Germinal center (tissue), 1 donor: Measurements from ENCODE around the gene HNRNPUL1.
A peak's percentile ranks its signal among the peaks of the same experiment; 100 is the strongest.
"Not testable (repeated sequence)": the region's sequence is repeated elsewhere in the genome, so short reads cannot be mapped to it uniquely, and the experiment has no call there.

Experiments used
- DNase-seq: peaks from one replicate; pipeline ENCODE4 v3.0.0; 2012; ENCODE audit warnings: mixed read lengths, low spot score

The HNRNPUL1 gene

DNA sequence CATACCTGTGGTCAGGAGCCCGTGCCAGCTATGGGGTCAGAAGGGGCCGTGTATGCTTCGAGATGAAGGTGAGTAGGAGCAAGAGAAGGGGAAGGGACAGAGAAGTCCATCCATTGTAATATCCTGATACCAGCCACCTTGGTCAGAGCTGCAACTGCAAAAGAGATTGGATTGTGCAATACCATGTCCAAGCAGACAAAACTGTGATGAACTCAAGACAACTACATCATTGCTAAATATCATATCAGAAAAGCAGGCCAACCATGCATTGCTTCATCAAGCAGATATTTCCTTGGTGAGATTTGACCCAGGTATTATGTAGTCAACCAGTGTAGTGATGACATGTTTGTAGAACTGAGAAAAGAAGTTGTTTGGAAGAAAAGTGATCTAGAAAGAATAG, 12.1 kb downstream of the HNRNPUL1 start:
- no peak for DNase-seq

DNA sequence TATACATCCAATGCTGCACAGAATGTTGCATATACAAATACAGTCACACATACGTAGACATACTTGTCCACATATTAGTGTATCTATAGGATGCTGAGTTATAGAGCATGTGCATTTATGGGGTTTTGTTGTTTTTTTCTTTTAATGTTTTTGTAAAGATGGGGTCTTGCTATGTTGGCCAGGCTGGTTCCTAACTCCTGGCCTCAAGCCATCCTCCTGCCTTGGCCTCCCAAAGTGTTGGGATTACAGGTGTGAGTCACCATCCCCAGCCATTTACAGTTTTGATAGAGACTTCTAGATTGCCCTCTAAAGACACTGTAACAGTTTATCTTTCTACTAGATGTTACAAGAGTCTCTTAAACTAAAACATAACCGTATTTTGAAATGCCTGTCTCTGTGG, 14.3 kb downstream of the HNRNPUL1 start:
- DNase-seq: no peak

DNA sequence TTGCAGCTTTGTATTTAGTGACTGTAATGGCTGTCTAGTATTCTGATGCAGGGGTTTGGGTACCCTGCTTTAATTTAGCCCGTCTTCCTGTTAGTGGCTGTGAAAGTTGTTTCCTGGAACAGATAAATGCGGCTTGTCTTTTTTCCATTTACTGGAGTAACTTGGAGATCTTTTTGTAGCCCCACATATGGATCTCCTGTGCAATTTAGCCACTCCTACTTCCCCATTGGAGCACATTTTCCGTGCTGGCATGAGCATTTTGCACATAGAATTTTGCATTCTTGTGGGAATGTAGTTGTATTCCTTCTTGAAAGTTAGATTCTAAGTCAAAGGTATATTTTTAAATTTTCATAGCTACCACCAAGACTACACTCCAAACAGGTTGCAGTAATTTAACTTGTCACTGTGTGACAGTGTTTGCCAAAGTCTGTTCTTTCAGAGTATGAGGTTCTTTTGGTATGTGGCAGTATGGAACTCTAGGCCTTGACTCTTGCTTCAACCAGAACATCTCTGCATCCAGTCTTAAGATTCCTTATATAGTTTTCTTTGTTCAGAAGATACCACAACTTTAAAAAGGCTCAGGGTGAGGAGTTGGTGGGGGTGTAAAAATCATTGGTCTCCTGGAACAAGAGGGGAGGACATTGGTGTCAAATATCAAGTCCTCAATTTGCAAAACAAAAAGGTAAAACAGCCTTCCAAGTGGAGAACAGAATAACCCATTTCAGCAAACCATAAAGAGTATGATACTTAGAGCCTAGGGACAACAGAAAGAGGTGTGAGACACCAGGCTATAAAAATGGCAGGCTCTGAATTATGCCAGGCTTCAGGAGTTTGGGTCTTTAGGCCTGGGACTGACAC, 24.7 kb downstream of the HNRNPUL1 start:
- DNase-seq: no peak

DNA sequence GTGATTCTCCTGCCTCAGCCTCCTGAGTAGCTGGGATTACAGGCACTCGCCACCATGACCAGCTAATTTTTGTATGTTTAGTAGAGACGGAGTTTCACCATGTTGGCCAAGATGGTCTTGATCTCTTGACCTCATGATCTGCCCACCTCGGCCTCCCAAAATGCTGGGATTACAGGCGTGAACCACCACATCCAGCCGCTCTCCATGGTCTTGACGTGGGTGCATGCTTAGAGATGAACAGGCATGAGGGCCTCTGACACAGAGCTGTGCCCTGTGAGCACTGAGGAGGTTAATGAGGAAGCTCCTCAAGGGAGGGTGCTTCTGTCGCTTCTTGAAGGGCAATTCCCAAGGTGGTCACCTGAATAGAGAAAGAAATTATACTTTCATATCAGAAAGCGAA, 25.6 kb downstream of the HNRNPUL1 start:
- not testable (repeated sequence) for DNase-seq

DNA sequence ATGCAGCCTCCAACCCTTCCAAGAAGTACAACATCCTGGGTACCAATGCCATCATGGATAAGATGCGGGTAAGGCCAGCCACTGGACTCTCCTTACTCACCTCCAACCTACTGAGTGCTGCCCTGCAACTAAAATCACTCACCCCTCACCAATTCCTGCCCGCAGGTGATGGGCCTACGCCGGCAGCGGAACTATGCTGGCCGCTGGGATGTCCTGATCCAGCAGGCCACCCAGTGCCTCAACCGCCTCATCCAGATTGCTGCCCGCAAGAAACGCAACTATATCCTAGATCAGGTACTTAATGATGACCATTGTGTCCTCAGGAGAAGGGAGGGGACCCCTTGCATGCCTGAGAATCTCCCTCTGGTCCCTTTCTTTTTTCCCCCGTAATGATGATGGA, 30.2 kb downstream of the HNRNPUL1 start:
- DNase-seq: no peak

DNA sequence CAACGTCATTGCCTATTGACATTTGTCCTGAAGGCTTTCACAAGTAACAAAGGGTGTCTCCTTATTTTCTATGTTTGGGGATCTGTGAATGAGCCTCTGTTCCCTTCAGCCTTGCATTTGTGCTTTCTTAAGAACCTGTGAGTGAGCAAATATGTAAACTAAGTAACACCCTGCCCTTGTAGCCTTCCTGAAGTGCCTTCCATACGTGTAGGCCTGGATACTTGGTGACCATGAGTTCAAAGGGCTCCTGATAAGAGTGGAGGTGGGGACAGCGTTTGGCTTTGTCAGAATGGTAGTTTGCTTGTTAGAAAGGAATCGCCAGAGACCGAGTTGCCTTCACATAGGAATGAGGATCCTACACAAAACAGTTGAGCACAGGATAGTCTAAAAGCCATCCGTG, 31.3 kb downstream of the HNRNPUL1 start:
- no peak for DNase-seq

DNA sequence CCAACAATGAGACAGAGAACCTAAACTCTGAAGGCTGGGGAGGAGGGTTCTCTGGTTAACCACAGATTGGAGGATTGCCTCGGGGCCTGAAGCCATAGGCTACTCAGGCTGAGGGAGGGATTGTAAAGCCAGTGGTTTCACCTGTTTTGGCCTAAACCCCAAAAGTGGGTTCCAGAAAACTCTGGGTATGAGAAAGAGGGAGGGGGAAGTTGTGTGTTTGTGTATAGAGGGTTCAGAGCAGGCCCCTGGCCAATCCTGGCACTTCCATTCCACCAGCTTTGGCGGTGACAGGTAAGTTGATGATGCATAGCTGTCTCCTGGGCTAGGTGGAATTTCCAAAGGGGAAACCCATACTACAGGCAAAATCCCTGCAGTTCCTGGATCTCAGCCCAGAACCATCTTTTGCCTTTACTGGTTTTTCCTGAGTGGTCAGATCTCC, 32.3 kb downstream of the HNRNPUL1 start:
- DNase-seq: no peak

DNA sequence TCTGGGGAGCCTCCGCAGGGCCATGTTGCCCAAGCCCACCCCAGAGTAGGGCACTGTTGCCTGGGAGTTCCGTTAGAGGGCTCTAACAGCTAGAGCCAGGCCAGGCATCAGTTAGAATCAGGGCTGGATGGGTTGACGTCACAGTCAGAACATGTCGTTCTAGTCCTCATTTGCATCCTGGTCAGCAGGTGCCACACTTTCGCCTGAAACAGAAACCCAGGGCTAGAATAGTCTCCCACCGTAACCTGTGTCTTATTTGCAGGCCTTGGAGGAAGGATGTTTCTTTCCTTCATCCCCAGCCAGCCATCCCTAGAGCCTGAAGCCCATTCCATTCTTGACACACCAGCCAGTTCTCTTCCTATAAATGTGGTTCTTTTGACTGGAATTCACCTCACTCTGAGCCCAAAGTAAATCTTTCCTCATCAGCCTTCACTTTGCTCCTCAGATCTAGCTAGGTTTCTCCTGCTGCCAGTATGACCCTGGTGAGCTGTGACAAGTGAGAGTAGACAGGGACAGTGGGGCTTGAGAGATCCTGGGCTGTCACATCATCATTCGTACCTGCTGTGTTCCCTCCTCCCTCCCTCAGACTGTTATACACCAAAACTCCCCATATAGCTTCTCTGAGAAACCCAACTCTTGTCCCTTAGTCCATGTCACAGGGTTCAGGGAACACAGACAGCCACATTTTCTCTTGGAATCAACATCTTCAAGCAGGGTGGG, 33.6 kb downstream of the HNRNPUL1 start:
- peak; percentile 90 for DNase-seq

DNA sequence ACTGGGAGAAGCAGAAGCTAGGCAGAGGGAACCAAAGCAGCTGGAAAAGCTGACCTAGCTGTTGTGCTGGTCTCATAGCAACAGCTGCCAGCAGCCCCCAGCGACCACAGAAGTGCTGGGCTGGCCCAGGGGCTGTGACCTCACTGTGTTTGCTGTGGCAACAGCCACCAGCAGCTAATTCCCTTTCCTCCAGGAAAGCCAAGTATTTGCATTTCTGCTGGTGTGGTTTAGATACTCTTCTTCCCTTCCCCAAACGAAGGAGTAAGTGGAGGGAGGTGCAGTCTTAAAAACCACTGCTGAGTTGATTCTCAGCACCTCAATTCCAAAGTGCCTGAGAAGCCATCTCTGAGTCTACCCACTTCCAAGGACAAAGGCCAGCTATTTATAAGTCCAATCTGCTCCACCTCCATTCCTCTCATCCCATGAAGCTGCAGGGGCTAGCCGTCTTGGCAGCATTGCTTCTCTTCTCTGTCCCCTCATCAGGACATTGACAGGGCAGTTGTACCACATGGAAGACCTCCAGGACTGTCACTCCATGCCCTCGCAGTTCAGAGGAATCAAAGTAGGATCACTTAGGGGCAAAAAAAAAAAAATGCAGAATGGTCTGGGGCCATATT, 34.3 kb downstream of the HNRNPUL1 start:
- no peak for DNase-seq

DNA sequence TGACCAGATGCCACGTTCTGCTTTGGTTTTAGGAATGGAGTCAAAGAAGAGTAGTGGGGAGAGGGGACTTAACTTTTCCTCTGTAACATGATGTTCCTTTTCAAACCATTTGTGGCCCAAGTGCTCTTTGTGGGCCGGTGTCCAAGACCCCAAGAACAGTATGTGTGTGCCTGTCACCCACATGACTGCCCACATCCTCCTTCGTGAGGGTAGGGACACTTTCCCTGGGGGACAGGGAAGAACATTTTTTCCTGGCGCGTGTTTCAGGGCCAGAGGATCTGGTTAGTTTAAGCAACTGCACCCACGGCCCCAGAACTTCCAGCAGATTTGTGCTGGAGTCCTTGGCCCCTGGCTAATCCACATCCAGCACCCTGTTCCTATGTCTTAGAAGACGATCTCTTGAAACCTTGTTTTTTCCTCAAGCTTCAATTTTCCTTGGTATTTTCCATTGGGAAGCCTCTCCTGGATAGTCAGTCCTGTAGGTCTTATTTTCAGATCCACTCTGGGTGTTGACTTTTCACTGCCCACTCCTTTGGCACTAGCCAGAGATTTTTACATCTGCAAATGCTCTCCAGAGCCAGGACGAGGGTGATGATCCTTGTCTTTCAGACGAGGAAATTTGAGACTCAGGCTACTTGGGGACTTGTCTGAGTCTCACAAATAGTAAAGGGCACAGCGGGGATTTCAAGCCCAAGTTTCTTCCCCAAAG, 35.0 kb downstream of the HNRNPUL1 start:
- DNase-seq: no peak

DNA sequence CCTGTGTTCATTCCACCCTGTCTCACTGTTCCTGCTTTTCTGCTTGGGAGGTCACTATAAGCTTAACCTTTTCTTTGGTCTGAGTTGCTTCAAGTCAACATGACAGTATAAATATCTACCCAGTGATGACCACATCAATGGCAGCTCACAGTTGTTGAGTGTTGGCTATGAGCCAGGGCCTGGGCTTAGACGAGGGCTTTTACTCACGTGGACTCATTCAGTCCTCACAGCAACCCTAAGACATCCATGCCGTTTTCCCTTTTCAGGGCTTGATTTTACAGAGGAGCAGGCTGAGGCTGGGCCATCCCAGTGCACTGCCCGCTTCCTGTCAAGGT, 35.5 kb downstream of the HNRNPUL1 start:
- DNase-seq: no peak

DNA sequence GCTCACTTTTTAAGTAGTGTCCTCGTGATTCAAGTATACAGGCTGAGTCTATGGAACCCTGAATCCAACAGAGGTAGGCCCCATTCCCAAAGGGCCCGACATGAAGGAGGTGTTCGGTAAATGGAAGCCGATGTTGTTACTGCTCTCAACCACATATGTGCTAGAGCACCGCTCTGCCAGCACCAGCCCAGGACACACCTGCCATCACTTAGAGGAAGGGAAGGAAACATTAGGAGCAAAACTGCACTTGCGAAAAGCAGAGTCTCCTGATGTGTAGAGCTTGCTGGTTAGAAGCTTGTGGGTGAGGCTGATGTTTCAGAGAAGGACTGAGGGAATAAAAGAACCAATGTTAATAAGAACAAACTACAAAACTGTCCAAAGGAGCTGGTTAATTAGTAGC, 36.4 kb downstream of the HNRNPUL1 start:
- no peak for DNase-seq

DNA sequence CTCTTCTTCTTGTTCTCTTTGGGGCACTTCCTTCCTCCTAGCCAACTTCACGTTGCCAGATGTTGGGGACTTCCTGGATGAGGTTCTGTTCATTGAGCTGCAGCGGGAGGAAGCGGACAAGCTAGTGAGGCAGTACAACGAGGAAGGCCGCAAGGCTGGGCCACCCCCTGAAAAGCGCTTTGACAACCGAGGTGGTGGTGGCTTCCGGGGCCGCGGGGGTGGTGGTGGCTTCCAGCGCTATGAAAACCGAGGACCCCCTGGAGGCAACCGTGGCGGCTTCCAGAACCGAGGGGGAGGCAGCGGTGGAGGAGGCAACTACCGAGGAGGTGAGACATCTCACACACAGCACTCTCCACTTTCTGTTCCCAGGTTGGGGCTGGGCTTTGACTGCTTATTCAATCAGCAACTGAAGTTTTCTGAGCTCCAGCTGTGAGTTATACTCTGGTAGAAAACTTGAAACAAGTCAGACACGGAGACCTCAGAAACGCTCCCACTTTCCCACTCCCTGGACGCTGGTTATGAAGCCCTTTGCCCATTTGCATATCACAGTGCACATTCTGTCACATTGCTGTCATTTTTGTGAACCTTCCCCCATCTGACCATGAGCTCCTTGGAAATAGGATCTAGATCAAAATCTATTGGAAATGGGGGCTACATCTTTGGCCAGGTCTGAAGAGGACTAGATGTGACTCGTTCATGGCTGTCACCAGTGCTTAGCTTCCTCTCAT, 38.6 kb downstream of the HNRNPUL1 start:
- peak; percentile 62 for DNase-seq

DNA sequence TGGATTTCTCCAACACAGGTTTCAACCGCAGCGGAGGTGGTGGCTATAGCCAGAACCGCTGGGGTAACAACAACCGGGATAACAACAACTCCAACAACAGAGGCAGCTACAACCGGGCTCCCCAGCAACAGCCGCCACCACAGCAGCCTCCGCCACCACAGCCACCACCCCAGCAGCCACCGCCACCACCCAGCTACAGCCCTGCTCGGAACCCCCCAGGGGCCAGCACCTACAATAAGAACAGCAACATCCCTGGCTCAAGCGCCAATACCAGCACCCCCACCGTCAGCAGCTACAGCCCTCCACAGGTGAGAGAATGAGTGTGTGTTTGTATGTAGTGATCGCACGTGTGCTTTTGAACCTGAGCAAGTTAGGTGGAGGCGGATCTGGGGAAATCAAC, 39.8 kb downstream of the HNRNPUL1 start:
- no peak for DNase-seq

DNA sequence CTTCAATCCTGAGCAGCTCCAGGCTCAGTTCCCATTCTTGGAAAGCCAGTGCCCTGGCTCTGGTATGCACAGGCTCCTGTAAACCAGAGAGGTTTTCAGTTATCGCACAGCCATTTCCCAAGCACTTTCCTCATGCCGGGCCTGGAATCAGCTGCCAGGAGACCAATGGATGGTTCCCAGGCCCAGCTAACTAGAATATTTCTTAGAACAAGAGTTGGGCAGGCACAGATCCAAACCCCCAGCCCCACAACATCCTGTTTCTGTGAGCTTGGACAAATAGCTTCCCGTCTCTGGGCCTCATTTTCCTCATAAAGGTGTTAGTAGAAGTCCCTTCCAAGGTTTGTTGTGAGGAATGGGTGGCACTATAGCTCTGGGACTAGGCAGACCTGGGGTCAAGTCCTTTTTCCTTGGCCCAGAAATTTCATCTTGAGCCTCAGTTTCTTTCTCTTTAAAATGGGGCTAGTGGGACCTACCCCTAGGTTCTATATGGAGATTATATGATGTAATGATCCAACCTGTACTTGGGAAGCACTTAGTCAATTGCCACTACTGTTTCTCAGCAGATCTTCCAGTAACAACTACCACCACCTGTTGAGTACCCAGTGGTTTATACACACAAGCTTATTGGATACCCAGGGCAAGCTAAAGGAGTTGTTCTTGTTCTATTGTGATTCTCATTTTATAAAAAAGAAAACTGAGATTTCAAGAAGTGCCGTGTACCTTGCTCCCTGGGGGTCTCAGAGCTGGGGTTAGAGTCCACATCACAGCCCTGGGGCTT, 40.7 kb downstream of the HNRNPUL1 start:
- DNase-seq: no peak

DNA sequence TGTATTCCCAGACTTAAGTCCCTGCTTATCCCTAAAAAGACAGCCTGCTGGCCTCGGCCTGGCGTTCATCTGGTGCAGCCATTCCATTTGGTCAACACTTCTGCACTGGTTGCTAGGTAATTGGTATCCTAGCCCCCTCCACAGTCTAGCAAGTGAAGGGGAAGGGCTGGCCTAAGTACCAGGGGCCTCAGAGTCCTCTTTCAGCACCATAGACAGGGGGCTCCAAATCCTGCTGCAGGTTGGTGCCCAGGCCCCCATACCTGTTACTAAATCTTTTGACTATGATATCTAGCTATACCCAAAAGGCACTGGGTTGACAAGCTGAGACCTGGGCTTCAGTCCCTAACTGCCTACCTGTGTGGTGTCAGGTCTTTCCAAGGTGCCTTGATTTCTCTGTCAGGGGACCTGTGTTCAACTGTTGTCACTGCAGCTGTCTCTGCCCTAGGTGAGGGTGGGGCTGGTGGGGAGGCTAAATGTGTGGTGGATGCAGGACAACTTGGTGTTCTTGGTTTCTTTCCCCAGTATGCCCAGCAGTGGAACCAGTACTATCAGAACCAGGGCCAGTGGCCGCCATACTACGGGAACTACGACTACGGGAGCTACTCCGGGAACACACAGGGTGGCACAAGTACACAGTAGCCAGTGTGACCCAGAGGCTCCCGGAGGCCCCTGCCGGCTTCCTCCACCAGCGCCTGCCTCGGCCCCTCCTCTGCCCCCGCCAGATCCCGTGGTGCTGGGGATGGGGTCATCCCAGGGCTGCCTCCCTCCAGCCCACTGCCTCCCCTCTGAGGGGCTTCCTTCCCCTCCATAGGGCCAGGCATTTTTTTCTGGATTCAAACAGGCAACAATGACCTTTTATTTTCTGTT, 42.0 kb downstream of the HNRNPUL1 start:
- DNase-seq: no peak

DNA sequence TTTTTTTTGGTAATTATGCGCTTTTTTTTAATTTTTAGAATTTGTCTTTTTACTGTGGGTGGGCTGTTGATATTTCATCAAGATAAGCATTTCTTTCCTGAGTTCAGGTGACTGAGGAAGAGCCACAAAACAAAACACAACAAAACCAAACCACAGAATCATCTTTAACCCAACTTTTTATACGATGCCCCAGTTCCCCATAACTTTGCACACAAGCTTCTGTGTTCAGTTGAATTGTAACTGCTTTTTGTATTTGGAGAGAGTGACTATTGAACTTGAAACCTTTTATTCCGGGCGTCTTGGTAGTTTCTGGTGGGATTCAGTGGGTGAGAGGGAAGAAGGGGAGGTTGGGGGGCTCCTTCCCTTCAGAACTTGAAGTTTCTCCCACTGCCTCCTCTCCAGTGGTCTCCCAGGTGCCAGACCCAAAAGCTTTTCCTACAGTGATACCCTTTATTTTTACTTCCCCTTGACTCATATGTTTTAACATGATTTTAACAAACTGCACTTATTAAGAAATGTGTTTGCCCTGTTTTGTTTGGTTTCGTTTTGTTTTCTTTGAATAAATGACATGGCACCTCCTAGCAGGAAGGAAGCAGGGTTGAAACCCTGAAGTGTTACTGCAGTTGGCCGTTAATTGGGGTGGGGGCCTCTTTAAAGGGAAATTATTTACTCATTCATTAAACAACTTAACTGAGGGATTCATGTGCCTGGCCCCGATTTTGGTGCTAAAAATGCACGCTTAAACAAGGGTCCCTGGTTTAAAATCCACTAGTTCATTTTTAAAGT, 43.1 kb downstream of the HNRNPUL1 start:
- DNase-seq: no peak

DNA sequence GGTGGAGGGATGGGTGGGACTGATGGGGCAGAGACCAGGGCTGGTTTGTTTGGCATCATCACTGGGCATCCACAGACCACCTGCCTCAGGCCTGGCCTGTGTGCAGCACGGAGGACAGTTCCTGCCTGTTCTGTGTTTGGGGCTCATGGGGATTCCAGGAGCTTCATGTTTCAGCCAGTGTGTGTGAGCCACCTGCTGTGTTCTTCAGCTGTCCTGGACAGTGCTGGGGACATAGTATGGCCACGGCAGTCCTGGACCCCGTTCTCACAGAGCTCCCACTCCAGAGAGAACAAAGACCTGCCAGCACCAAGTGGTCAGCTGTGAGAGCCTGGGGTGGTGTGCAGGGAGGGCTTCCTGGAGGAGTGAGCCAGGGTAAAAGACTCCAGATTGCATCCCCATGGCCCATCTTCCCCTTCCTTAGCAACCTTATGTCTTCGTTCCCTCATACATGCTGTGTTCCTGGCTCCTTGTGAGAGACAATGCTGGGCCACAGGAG, 43.8 kb downstream of the HNRNPUL1 start:
- no peak for DNase-seq
